ENCODE data around the gene LMAN2.
A peak's percentile ranks its signal among the peaks of the same experiment; 100 is the strongest.

DNA sequence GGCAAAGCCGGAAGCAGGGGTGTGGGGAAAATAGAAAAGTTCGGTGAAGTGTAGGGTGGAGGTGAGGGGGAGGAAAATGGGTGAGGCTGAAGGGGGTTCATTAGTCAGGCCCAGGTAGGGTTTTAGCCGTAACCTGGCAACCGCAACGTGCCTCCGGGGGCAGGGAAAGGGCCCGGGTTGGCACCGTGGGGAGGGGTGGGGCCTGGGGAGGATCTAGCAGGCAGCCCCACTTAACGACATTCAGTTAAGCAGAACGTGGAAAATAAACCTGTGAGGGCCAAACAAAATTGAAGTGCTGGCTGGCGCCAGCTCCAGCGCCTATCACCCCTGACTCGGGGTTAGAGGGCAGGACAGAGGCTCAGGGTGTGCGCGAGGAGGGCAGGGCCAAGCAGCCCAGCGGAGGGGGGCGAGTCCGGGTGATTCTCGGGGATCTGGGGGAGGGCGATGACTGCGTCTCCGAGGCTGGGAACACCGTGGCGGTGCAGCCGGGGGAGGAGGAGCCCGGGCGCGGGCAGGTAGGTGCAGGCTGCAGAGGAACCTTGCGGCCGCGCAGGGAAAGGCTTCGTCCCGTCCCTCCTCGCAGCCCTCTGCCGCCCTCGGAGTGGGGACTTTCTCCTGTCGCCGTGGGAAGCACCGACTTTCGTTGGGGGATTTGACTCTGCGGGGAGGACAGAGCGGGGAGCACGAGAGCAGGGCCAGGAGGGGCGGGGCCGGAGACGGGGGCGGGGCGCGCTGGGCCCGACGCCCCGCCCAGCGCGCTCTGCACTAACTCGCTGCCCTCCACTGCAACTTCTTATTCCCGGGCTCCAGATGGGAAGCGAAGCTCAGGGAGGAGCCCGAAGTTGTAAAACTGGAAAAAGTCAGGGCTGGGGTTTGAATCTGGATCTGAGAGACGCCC is 11.4 kb upstream of the LMAN2 start:
- no peak for TF ChIP-seq JUND (IDR thresholded peaks at IDR 0.05)
- TF ChIP-seq POLR2A (IDR thresholded peaks at IDR 0.05; ENCODE audit: borderline replicate concordance, extremely low read depth, insufficient read depth, insufficient read length) = peak; percentile 44
- no peak for TF ChIP-seq EZH2 (IDR thresholded peaks at IDR 0.05)
- no peak for TF ChIP-seq YY1 (IDR thresholded peaks at IDR 0.05; ENCODE audit: extremely low read depth, insufficient replicate concordance, low read depth, low read length)
- no peak for TF ChIP-seq ELF1 (IDR thresholded peaks at IDR 0.05; ENCODE audit: borderline replicate concordance, low read depth)
